GM21529 (cell line): ENCODE data around the gene CHST2.

Experiments used
- ATAC-seq: cut with Tn5 transposase; IDR thresholded peaks from one replicate; pipeline ENCODE4 v1.9.1; 2021; ENCODE audit not compliant: unreplicated experiment

The CHST2 gene

GRCh38 chr3:143098032-143098764, 21.4 kb upstream of the CHST2 start:
- ATAC-seq, result no peak

DNA sequence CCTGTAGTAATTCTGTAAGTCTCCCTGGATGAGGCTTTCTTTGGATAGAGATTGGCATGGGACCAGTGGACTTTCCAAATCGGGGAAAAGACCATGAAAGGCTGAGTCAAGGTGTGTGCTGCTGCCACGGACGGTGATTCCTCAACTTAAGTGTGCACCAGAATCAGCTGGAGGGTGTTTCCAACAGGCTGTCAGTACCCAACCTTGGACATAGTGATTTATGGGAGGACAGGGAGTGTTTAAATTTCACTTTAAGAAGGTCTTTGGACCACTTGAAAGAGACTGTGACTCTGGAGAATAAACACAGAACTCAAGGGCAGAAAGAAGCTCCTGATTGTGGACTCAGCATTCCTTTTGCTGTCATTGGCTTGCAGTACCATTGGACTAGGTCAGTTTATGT, 20.4 kb upstream of the CHST2 start:
- ATAC-seq, result no peak

- no peak for ATAC-seq
Measured at GRCh38 chr3:143099690-143100089, 19.9 kb upstream of the CHST2 start.

GRCh38 chr3:143100451-143100850, 19.1 kb upstream of the CHST2 start:
- ATAC-seq, result no peak

GRCh38 chr3:143101792-143102381, 17.7 kb upstream of the CHST2 start:
- no peak for ATAC-seq

DNA sequence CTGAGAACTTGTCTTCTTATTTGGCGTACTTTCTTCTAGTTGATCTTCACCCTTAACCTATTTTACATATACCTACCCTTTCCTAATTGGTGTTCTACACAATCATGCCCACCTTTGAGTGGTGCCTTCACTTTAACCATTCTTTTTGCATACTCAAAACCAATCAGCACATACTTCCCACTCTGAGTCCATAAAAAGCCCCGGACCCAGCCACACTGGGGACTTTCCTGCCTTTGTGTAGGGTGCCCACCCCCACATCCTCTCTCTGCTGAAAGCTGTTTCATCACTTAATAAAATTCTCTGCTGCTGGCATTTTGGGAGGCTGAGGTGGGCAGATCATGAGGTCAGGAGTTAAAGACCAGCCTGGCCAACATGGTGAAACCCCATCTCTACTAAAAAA, 15.9 kb upstream of the CHST2 start:
- no peak for ATAC-seq

DNA sequence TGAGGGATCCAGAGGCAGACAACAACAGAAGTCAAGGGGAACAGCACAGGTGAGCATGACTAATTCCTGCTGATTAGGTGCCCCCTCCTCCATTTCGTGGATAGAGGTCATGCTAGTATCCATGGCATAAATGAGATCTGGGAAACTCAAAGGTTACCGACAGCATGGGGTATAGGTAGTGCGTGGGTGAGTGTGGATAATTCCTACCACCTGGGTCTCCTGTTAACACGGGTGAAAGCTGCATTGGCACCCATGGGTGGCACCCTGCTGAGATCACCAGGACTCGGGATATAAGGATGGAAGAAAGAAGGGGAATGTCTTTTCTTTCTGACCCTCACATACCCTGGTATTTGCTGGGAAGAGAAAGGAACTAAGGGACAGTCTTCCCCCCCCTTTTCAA, 14.4 kb upstream of the CHST2 start:
- ATAC-seq, result no peak

GRCh38 chr3:143109861-143110260, 9.7 kb upstream of the CHST2 start:
- ATAC-seq, result no peak

DNA sequence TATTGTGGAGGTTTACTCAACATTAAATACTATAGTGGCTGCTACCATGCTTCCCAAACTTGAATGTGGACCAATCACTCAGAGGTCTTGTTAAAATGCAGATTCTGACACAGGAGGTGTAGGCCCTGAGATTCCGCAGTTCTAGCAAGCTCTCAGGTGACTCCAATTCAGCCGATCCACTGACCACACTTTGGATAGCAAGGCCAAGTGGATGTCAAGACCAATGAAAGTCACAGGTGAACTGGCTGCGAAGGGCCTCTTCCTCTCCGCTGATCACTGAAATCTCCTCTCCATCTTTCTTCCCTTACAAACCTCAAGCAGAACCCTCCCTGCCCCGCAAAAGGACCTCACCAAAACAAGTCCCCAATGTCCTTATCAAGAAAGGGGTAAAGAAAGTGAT, 9.2 kb upstream of the CHST2 start:
- no peak for ATAC-seq

- no peak for ATAC-seq
Measured at GRCh38 chr3:143118630-143119008, 952 bp upstream of the CHST2 start.

- ATAC-seq, result peak; percentile 12
Measured at GRCh38 chr3:143119974-143120715, 574 bp downstream of the CHST2 start.

DNA sequence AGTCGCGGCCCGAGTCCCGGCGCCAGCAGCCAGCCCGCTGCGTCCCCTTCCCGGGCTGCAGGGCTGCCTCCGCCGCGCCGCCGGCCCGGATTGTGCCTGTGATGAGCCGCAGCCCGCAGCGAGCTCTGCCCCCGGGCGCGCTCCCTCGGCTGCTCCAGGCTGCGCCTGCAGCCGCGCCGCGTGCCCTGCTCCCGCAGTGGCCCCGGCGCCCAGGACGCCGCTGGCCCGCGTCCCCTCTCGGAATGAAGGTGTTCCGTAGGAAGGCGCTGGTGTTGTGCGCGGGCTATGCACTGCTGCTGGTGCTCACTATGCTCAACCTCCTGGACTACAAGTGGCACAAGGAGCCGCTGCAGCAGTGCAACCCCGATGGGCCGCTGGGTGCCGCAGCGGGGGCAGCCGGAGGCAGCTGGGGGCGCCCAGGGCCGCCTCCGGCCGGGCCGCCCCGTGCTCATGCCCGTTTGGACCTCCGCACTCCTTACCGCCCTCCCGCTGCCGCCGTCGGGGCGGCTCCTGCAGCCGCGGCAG, 1.2 kb downstream of the CHST2 start:
- ATAC-seq, result peak; percentile 33

- ATAC-seq, result peak; percentile 9
Measured at GRCh38 chr3:143121241-143122088, 1.9 kb downstream of the CHST2 start.

DNA sequence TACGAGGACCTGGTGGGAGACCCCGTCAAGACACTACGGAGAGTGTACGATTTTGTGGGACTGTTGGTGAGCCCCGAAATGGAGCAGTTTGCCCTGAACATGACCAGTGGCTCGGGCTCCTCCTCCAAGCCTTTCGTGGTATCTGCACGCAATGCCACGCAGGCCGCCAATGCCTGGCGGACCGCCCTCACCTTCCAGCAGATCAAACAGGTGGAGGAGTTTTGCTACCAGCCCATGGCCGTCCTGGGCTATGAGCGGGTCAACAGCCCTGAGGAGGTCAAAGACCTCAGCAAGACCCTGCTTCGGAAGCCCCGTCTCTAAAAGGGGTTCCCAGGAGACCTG, 2.5 kb downstream of the CHST2 start:
- no peak for ATAC-seq

GRCh38 chr3:143122608-143123352, 3.2 kb downstream of the CHST2 start:
- no peak for ATAC-seq

DNA sequence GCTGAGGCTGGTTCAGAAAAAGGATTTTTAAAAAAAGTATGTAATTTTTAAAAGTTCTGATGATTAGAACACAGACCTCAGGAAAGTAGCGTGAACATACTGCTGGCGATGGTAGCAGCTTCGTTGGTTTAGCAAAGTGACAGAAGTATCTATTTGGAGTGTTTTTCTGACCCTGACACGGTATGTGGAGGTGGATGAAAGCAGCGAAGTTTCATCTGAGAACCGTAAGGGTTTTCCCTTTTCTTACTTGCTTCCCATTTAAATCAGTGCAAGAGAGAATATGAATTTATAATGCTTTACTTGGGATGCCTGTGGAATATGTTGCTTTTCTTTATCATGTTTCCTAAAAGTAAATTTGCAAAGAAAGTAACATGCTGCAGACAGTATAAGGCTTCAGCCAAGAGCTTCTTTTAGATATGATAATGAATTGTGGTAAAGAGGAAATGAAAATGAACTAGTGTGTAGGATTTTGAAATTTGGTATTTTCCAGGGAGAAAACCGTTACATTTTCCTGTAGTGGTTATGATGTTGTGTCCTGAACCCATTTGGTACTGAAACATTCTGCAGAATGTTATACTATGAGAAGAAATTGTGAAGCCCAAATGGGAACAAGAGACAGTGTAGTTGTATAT, 3.9 kb downstream of the CHST2 start:
- peak; percentile 20 for ATAC-seq

- ATAC-seq, result no peak
Measured at GRCh38 chr3:143124601-143125520, 5.3 kb downstream of the CHST2 start.

GRCh38 chr3:143127801-143128200, 8.2 kb downstream of the CHST2 start:
- ATAC-seq, result no peak
